HG03045 (cell line): ENCODE data around the gene PDE3A.
"Not testable (repeated sequence)": the region's sequence is repeated elsewhere in the genome, so short reads cannot be mapped to it uniquely, and the experiment has no call there.

ENCODE experiments used
- ATAC-seq: cut with Tn5 transposase; IDR thresholded peaks from one replicate; pipeline ENCODE4 v1.9.1; 2021; ENCODE audit warnings: mild to moderate bottlenecking, moderate library complexity; ENCODE audit not compliant: unreplicated experiment

PDE3A gene

DNA sequence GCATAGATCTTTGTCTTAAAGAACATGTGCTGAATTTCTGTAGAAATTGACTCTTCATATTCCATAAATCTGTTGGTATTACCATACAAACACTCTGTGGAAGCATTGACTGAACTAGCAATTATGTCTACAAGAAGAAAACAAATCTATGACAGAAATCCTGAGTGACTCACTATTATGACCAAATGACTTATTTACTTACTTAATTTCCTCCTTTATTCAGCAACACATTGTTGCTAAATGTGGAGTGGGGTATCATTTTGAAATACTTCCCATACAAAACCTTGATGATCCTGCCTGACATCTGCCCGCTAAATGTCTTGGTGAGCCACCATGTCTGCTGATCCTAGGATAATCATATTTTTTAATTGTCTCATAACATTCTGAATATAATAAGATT lies 227.7 kb downstream of the PDE3A start:
- ATAC-seq, result no peak

DNA sequence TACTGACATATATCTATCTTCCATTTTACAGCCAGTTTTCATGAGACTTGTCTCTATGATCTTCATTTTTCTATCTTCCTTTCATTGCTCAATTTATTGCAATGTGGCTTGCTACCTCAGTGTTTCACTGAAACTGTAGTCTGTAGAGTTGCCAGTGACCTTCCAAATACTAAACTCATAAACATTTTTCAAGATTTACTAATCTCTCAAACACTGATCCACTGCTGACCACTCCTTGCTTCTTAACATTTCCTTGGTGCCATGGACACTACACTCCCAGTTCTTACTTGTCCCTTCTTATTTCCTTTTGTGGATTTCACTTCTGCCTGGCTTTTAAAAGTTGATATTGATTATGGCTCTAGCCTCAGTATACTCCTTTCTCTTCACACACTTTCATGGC lies 231.4 kb downstream of the PDE3A start:
- ATAC-seq, result no peak

DNA sequence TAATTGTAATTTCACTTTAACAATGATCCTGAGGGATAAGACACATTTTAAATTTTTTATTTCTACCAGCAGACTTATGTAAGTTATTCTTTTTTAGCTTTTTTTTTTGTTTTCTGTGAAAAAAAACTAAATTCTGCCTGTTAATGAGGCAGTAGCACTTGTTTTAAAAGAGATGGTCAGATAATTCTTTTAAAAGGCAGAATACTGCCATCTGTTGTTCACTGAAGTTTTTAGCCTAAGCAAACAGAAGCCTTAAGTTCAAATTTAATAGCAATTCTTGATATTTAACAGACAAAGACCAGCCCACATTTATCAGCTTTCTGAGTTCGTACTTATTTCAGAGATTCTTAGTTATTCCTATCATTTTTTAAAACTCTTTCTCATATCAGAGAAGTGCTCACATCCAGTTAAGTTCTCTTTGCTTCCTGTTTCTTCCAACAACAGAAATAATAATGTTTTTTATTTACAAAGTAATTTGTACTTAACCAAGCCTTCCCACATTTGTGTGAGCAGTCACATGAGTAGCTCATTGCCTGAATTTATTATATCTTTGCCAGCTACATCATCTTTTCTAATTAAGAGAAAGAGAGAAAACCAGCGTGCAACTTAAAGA lies 233.4 kb downstream of the PDE3A start:
- ATAC-seq, result no peak

DNA sequence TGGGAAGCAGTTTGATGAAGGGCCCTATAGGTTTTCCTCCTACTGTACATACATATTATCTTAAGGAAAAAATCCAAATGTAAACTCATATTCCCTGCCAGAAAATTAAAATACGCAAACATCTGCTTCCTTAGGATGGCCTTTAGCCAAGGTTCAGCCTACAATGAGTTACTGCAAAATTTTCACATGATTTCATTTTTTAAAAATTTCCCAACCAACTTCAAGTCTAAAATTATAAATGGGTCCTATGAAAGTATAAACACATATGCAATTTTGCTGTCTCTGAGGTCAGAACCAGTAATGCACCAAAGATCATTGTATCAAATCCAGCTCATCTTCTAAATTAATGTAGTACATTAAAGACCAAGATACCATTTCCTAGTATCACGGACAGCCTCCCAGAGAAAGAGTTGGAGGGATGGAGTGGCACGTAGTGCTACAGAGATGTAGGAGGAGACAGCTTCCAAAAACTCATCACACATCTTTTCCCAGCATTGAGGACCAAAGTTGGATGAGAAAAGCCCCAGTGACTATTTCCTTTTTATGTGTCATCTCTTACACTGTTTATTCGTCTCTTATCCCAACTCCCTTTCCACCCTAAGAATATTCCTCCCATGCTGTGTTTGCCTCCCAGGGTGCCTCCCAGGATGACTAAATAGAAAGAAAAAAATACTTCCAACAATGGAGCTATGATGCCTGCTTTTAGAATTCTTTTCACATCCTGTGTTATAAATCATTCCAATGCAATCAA lies 234.5 kb downstream of the PDE3A start:
- ATAC-seq, result no peak

DNA sequence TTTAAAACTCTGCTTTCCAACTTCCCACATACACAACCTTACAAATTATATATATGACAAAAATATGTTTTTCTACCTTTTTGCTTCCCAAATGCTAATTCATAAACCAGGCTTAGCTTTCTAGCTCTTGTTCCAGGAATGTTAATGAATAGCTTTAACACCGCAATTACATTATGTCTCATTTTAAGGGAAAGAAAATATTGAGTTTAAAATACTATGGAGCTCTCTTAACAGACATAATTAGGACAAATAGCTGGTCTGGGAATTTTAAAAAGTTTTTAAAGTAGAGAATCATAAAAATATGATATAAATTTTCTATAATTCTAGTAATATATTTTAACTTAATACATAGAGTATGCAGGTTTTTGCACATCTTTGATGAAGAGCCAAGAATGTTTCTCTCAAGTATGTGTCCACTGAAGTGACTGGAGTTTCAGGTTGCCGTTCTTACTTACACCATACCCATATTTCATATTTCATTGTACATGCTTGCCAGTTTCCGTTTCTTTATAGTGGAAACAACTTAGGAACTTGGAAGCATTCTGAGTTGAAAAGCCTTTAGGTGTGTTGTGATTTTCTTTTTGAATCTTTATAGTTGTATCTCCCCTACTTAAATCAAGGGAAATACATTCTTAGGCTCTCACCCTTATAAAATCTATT lies 236.2 kb downstream of the PDE3A start:
- no peak for ATAC-seq

DNA sequence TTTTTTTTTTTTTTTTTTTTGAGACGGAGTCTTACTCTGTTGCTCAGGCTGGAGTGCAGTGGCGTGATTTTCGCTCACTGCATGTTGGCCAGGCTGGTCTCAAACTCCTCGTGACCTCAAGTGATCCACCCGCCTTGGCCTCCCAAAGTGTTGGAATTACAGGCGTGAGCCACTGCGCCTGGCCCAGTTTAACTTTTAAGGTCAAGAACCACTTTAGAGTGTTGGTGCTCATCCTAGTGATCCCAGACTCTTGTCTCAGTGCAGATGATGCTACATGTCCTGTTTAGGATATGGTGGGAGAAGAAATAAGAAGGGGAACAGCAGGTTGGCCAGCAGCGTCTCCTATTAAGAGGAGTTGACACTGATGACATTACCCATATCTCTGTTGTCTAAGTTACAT lies 246.7 kb downstream of the PDE3A start:
- ATAC-seq, result not testable (repeated sequence)

DNA sequence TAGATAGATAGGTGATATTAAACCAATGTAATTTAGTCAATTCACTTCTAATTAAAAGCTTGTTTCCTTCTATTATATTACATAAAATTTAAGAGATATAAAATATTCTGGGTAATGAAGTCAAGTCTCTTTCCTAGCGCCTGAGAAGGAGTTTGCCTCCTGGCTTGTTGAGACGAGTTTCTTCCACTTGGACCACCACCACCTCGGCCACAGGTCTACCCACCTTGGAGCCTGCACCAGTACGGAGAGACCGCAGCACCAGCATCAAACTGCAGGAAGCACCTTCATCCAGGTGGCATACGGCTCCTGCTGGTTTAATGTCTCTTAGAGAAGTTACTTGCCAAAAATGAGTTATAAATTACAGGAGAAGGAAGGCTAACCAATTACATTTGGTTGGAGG lies 247.8 kb downstream of the PDE3A start:
- ATAC-seq, result no peak

DNA sequence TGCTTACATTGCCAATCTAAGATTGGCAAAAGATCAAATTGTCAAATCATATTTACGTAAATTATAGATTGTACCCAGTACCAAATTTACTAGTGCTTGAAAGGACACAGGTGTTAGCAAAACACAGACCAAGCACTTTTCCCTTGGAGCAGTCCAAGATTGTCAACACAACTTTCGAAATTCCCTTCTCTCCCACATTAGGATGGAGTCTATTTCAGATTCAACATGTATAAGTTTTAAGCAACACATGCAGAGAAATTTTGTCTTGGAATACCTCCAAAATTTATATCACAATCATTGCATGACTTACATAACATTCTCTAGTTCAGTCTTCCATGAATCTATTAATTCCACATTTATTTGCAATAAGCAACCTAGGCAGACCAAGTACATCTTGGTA lies 251.9 kb downstream of the PDE3A start:
- no peak for ATAC-seq

DNA sequence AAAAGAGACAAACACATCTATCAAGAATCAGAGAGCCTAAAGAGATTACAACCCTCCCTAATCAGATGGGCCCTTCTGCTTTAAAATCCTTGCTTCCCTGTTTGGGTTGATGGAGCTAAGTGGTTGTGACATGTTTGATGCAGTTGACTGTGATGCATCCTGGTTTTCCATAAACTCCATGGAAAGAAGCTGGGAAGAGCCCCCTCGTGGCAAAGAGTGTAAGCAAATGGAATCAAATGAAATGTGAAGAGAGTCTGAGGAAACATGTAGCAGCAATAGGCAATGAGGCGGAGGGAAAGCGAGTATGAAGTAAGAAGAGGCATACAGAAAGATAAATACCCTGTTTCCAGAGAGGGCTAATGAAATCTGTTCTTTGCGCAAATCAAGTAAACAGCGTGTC lies 256.4 kb downstream of the PDE3A start:
- ATAC-seq, result no peak

DNA sequence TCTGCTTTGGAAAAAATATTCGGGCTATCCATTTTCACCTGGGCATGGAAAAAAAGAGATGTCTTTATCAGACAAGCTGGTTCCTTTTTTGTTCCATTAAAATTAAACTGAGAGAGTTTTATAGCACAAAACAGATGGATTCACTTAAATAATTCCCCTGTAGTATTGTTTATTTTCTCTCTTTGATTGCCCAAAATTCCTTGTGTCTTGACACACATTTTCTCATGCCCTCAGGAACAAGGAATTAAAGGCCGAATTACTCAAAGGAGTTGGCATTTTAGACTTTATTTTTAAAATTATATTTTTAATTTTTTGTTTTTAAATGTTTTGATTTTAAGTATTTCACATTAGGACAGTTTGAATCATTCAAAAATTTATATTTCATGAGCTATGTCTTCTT lies 257.2 kb downstream of the PDE3A start:
- no peak for ATAC-seq

DNA sequence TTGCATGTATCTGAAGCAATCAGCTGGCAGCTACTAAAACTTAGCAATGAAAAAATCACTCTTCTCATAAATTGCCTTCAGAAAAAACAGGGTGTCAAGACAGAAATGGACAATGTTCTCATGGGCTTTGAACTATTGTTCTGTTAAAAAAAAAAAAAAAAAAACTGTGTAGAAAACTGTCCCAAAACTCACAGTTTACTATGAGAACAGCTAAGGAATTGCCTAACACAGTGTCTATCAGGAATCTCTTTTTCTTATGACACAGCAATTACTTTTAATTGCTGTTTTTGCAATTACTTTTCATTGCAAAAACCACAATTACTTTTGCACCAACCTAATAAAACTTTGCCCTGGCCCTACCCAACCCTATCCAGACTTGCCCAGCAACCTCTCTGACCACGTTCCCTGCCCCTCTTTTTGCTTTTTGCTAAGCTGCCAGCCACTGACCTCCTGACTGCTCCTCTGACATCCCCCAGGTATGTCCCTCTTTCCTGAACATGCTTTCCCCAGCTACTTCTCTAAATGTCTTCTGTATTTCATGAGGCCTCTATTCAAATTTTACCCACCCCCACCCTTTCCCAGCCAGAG lies 258.8 kb downstream of the PDE3A start:
- ATAC-seq, result no peak

DNA sequence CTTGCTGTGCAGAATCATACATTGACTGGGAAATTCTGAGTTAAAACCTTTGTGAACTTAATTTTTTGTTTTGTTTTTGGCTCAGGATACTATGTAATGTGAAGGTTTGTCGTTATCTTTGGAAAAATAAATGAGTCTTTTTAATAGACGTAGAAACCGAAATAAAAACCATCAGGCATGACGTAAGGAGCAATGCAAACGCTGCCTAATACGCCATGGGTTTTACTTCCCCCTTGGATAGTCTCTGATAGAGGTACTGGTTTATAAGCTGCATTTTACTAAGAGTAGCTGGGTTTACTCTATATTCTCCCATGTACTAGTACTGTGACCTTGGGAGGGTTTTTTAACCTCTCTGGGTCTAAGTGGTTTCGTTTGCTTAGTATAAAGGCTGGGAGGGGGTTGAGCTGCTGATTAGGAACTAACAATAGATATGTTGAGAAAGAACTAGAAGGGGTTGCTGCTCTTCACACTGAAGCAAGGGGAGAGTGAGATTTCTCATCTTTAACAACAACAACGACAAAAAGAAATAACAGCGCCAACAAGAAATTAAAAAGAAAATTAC lies 260.0 kb downstream of the PDE3A start:
- ATAC-seq, result no peak

DNA sequence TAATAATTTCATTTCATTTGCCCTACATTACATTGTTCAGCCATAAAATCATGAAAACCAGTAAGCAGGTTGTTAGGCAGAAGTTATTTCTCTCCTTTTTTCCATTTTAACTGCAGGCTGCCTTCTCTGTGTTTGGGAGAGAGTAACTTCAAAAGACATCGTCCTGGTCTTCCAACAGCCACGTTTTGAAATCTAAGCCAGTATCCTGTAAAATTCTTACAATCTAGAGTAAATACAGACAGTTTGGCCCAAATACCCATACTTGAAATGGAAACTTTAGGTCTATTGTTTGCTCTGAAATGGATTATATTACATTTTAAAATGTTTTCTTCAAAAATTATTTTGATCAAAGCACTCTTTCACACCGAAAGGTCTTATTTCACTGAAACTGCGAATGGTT lies 260.7 kb downstream of the PDE3A start:
- ATAC-seq, result no peak

DNA sequence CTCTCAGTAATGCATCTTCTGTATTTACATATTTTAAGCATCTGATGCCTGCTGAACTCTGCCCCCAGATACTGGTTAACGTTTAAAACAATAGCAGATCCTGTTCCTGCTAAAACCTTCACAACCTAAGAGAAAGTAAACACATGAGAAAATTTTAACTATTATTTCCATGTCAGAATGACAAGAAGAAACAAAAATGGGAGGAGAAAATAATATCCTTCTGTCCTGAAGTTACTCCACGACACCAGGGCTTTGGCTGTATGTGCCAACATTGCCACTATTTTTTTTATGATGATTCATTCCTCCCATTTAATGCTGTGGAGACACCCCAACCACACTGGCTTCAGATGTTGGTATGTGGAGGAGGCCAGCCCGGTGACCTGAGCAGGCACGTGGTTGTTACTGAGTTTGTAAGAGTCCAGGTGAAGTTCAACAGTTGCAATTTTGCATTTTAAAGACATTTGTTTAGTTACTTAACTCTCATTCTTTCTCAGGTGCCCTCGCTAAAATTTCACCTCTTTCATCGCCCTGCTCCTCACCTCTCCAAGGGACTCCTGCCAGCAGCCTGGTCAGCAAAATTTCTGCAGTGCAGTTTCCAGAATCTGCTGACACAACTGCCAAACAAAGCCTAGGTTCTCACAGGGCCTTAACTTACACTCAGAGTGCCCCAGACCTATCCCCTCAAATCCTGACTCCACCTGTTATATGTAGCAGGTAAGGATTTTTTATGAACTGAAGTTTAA lies 261.2 kb downstream of the PDE3A start:
- no peak for ATAC-seq

DNA sequence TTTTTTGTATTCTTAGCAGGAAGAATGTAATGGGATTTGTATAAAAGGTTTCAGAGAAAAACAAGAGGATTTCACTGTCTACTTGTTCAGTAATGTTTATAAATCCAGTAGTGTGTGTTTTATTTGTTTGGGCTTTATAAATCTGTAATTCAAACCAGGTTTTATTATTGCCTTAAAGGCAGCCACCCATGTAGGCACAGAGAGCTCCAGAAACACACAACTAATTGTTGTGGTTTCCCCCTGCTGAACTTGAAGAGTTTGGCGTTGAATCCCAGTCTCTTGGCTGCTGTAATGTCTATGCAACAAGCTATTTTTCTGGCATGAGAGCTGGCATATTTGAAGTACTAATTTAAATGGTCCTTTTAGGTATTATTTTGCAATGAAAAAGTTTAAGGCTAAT lies 263.4 kb downstream of the PDE3A start:
- ATAC-seq, result no peak

DNA sequence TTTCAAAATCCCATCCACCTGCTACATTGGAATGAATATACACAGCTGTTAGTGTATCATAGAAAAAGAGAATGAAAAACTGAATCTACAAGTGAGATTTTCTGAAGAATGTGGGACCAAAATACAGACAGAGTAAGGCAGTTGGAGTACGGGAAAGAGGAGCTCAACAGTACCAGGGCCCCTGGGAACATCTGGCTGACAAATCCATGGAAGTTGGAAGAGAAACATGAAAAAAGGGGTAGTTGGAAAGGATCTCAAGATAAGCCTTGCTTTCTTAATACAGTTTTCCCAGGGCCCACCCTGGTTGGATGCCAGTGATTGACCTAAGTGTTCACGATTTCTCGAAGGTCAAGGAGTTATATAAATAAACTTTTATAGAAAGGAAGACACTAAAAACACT lies 272.8 kb downstream of the PDE3A start:
- ATAC-seq, result no peak

DNA sequence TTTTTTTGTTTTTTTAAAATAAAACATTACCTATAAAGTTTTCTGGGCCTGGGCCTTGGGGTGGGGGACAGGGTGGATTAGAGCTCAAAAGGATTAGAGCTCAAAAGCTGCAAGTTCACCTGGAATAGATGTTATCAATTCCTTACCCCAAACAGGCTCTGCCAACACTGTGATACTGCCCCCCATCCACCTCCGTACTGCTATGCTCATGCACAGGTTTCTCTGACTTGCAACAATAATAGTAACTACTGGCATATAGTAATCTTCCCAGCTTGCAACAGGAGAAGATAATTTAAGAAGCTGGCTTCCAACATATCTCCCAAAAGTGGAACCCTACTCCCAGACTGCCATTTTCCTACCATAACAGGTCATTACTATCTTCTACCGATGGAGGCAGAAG lies 275.5 kb downstream of the PDE3A start:
- ATAC-seq, result no peak

DNA sequence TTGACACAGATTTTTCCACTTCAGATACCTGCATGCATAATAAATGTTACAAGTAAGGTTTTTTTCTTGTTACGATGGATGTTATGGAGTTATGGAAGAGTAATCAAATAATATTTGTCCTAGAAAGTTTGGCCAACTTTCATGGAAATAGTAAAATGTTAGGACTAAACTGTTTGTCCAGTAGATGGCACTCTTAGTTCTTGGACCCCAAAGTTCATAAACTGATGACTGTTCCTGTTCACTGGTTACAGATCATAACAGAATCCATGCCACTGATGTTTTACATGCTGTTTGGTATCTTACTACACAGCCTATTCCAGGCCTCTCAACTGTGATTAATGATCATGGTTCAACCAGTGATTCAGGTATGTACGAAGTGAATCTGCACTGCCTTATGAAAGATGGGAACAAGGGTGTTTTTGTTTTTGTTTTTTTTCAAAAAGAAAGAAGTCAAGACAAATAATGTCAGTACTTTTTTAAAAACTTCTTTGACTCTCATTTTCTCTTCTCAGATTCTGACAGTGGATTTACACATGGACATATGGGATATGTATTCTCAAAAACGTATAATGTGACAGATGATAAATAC lies 278.0 kb downstream of the PDE3A start:
- ATAC-seq, result no peak

DNA sequence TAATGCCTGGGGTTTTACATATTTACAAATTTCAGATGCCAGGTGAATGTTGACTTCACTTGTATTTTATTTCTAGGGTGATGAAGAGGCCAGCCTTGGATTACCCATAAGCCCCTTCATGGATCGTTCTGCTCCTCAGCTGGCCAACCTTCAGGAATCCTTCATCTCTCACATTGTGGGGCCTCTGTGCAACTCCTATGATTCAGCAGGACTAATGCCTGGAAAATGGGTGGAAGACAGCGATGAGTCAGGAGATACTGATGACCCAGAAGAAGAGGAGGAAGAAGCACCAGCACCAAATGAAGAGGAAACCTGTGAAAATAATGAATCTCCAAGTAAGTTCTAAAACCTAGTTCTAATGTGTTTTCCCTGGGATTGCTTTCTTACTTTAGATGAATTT lies 285.5 kb downstream of the PDE3A start:
- no peak for ATAC-seq

DNA sequence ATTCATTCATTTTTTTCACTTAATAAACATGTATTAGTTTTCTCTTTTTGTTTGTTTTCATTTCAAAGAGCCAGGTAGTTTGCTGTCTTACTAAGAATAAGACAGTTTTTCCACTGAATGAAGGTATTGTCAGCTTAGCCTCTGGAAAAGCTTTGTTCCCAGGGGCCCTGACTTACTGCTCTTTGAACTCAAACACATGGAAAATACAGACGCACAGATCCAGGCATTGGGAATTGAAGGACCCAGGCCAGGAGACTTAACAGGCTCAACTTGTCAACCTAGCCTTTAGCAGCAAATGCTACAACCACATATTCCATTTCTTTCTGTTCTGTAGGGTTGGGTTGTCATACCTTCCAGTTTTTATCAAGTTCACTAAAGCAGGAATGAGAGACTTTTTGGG lies 288.3 kb downstream of the PDE3A start:
- ATAC-seq, result no peak

DNA sequence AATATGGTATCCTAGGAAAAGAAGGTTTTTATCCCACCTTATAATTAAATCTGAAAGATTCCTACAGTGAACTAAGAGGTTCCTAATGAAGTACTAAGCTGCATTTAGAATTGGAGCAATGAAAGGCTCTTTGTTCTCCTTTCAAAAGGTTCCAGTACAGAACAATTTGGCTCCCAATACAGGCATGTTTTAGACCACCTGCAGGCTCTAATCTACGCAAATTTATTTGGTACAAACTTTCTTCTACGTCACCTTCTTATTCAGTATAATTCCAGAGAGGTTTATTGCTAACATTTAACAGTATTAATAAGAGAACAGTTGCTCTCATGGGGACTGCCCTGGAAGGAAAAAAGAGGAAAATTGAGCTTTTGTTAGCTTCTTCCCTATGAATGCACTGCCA lies 289.2 kb downstream of the PDE3A start:
- no peak for ATAC-seq
